Pancreas (tissue), 10 donors: ENCODE results near the gene CHD8. TPM values are rescaled to one million over a fixed set of nuclear protein-coding genes. Genes with fewer than 3 reads are reported as not detected.

Experiments
- ATAC-seq, 4 donors: fragments of 200-7000 bp; cut with Tn5 transposase; one replicate each; pipeline versions ENCODE4 v1.8.0 to v1.9.1; 2020; ENCODE audit warnings: mild to moderate bottlenecking in 4 of 4, moderate library complexity in 4 of 4
- DNase-seq, 6 donors: peaks; one replicate each; pipeline ENCODE4 v3.0.0-alpha.2; 2020
- FAIRE-seq: peaks from 2 replicates; lab custom pipeline; 2012; peaks lifted over from hg19 to GRCh38; lab: Jason Lieb, UNC
- H3K27ac ChIP-seq, 4 donors: fragments of 200-600 bp; sonication (generic); 1 replicate in 3 of 4; 2 replicates in 1 of 4; pipeline versions ENCODE4 v1.5.0 to v1.8.0; 2020
- H3K27me3 ChIP-seq, 4 donors: fragments of 200-600 bp; one replicate each; pipeline ENCODE4 v1.8.0; 2021
- H3K36me3 ChIP-seq, 3 donors: fragments of 200-600 bp; sonication (generic) in 1 of 3; one replicate each; pipeline versions ENCODE4 v1.5.0 to v1.8.0; 2020 to 2021
- H3K4me1 ChIP-seq, 3 donors: fragments of 200-600 bp; one replicate each; pipeline ENCODE4 v1.8.0; 2021
- H3K4me3 ChIP-seq, 4 donors: fragments of 200-600 bp; sonication (generic) in 2 of 4; one replicate each; pipeline versions ENCODE4 v1.5.0 to v1.8.0; 2020 to 2021
- H3K9me3 ChIP-seq, 4 donors: fragments of 200-600 bp; one replicate each; pipeline ENCODE4 v1.8.0; 2021
- CTCF ChIP-seq, 4 donors: fragments of 200-600 bp; sonication (generic) in 3 of 4; IDR thresholded peaks; one replicate each; pipeline versions ENCODE4 v1.5.0 to v1.8.0; 2021; ENCODE audit warnings: antibody characterized with exemption in 4 of 4
- WGBS, 2 donors: extraction: QIAGEN DNeasy Blood & Tissue Kit; methylation state at CpG; one replicate each; pipeline ENCODE4 v1.1.7; 2013; 5-methylcytosine and 5-hydroxymethylcytosine counted together
- intact Hi-C, 3 donors: fragments of 100-400 bp; cut with DNase I; formaldehyde crosslinking; loops; one replicate each; pipeline versions ENCODE4 v1.11.1 to v1.14.2; 2022
- polyA plus RNA-seq, 2 donors: library from polyadenylated mRNA; stranded (reverse); fragments of 200-250 nt; gene quantifications; one replicate each; pipeline ENCODE4 v1.2.3, GENCODE V29; 2013
- total RNA-seq, 6 donors: library from RNA; stranded (reverse); fragmentation: NEBNext Ultra II Directional in 4 of 6; extraction: Animal tissue kit (Norgen Biotek cat#: 25700) in 4 of 6; gene quantifications; one replicate each; pipeline versions ENCODE4 v1.2.1 to v1.2.4, GENCODE V29; 2021 to 2023
- donor health status: healthy with polysubstance abuse.
- donor health status: DM: no; HTN: no; CAD: no; lungs with moderate emphysema.
- donor health status: DM: no; HTN: no; CAD: no.
- donor health status: control.
- donor health status: control.
- donor health status: Bipolar disorder and iron deficiency.
- donor health status: DM: yes; HTN: yes; CAD: no.
- donor health status: DM: no; HTN: no; CAD: no.
- donor health status: DM: no; HTN: no; CAD: no.
- donor health status: DM: yes; HTN: yes; CAD: no.

Gene CHD8
- total and polyA plus RNA-seq, 8 donors: 20.5 to 42.4 (median 25.6) TPM

- Histone ChIP-seq H3K36me3 (peaks cover 17 to 97% (median 42%) of the 10 kb centered on the region in 3 donors), H3K4me3 (no peak overlapping the region), H3K27ac (no peak overlapping the region), H3K27me3 (no peaks in the 10 kb centered on the region), H3K4me1 (no peaks in the 10 kb centered on the region), H3K9me3 (no peaks in the 10 kb centered on the region)
- TF ChIP-seq CTCF (IDR thresholded peaks at IDR 0.05): no peak
- FAIRE-seq: no peak
- intact Hi-C loops: no loop called here
- no peak for ATAC-seq
- DNase-seq: no peak
Observed at GRCh38 chr14:21406213-21406612, 49.7 kb downstream of the CHD8 start.

GRCh38 chr14:21405097-21405496, 50.8 kb downstream of the CHD8 start:
- H3K27me3 ChIP-seq: no peaks in the 10 kb centered on the region
- no peak for ATAC-seq
- DNase-seq: no peak
- intact Hi-C loops: no loop called here
- no peak overlapping the region for H3K4me3 ChIP-seq
- WGBS, 2 donors: 87 to 89% methylated on average over 3 of the region's 3 CpGs
- no peaks in the 10 kb centered on the region for H3K9me3 ChIP-seq
- H3K27ac ChIP-seq: no peak overlapping the region
- H3K4me1 ChIP-seq: no peaks in the 10 kb centered on the region
- no peak for FAIRE-seq
- TF ChIP-seq CTCF (IDR thresholded peaks at IDR 0.05): no peak
- H3K36me3 ChIP-seq: peaks cover 18 to 97% (median 51%) of the 10 kb centered on the region in 3 donors

GRCh38 chr14:21399311-21399870, 56.5 kb downstream of the CHD8 start:
- Histone ChIP-seq H3K36me3 (peaks cover 21 to 95% (median 65%) of the 10 kb centered on the region in 3 donors), H3K4me1 (no peaks in the 10 kb centered on the region), H3K4me3 (no peak overlapping the region), H3K9me3 (no peaks in the 10 kb centered on the region), H3K27ac (no peak overlapping the region), H3K27me3 (no peaks in the 10 kb centered on the region)
- WGBS, 2 donors: 92 to 96% methylated on average over 5 of the region's 5 CpGs
- no peak for FAIRE-seq
- DNase-seq: no peak
- TF ChIP-seq CTCF (IDR thresholded peaks at IDR 0.05): no peak
- intact Hi-C loops: no loop called here
- no peak for ATAC-seq

- FAIRE-seq: no peak
- Histone ChIP-seq H3K27me3 (no peaks in the 10 kb centered on the region), H3K36me3 (peaks cover 26 to 98% (median 70%) of the 10 kb centered on the region in 3 donors), H3K4me3 (no peak overlapping the region), H3K27ac (no peak overlapping the region), H3K4me1 (no peaks in the 10 kb centered on the region), H3K9me3 (no peaks in the 10 kb centered on the region)
- DNase-seq: no peak
- intact Hi-C loops: no loop called here
- WGBS, 2 donors: 94 to 96% methylated on average over 4 of the region's 4 CpGs
- ATAC-seq: no peak
- no peak for TF ChIP-seq CTCF (IDR thresholded peaks at IDR 0.05)
Observed at GRCh38 chr14:21398901-21399300, 57.0 kb downstream of the CHD8 start.

- intact Hi-C loops: no loop called here
- no peaks in the 10 kb centered on the region for H3K4me1 ChIP-seq
- no peak overlapping the region for H3K27ac ChIP-seq
- DNase-seq (no peak), FAIRE-seq (no peak), ATAC-seq (no peak)
- peaks cover 25 to 94% (median 69%) of the 10 kb centered on the region in 3 donors for H3K36me3 ChIP-seq
- no peak overlapping the region for H3K4me3 ChIP-seq
- H3K9me3 ChIP-seq: no peaks in the 10 kb centered on the region
- no peaks in the 10 kb centered on the region for H3K27me3 ChIP-seq
- no peak for TF ChIP-seq CTCF (IDR thresholded peaks at IDR 0.05)
- WGBS, 2 donors: 0 to 8% methylated on average over 1 of the region's 1 CpG
Observed at GRCh38 chr14:21395450-21395849, 60.5 kb downstream of the CHD8 start.
